K562 (cell line): ENCODE results near the gene YLPM1.

ENCODE experiments used
- CBX1 ChIP-seq: sonication (generic); IDR thresholded peaks from 2 replicates; pipeline ENCODE4 v1.6.1; 2016; ENCODE audit warnings: antibody characterized with exemption, low read depth, mild to moderate bottlenecking
- HSF4 ChIP-seq: fragments of 250-450 bp; sonication (Bioruptor Pico); IDR thresholded peaks from 2 replicates; pipeline ENCODE4 v2.1.2; 2022; ENCODE audit warnings: mild to moderate bottlenecking, moderate library complexity, borderline replicate concordance
- MTA3 ChIP-seq: fragments of 450-650 bp; formaldehyde crosslinking; IDR thresholded peaks from 2 replicates; pipeline ENCODE4 v1.6.1; 2017; ENCODE audit warnings: mild to moderate bottlenecking, borderline replicate concordance
- NFIC ChIP-seq: fragments of 450-650 bp; IDR thresholded peaks from 2 replicates; pipeline ENCODE4 v1.6.1; 2017; ENCODE audit warnings: mild to moderate bottlenecking, inconsistent platforms
- ZNF75A ChIP-seq: fragments of 450-650 bp; formaldehyde crosslinking; IDR thresholded peaks from 2 replicates; pipeline ENCODE4 v1.4.0; 2020; ENCODE audit warnings: mild to moderate bottlenecking
- TF ChIP-seq, protein P1 (sequence below), 3 experiments: IDR thresholded peaks in 2 of 3; conservative IDR thresholded peaks in 1 of 3; 2 replicates each; pipeline ENCODE4 v1.5.1; 2011 to 2012; ENCODE audit warnings: low read length in 3 of 3, mild to moderate bottlenecking in 3 of 3, control low read depth in 2 of 3, improper control_type of control experiment in 1 of 3, inconsistent platforms in 1 of 3, low read depth in 1 of 3, mixed read lengths in 1 of 3, moderate library complexity in 1 of 3; ENCODE audit not compliant: insufficient read depth in 2 of 3
- TF ChIP-seq, protein P2 (sequence below): fragments of 250-450 bp; sonication (Bioruptor Pico); IDR thresholded peaks from 2 replicates; pipeline ENCODE4 v1.5.0; 2020; ENCODE audit warnings: mild to moderate bottlenecking, borderline replicate concordance

DNA sequence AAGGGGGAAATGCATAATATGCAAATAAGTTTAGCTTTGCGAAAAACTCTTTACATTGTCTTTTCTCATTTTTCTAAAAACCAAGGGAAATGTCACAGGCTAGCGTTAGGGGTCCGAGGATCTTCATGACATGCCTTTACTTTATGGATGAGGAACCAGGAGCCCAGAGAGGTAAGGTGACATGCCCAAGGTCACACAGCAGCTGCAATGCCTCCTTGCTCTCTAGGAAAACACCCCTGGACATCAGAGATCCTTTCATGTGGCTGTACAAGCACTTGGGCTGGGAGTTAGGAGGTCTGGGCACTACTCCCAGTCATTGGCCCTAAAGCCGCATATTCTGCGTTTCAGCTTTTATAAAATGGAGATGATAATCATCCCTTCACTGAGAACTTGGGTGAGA lies 112.1 kb downstream of the YLPM1 start:
- TF ChIP-seq, protein P1, sequence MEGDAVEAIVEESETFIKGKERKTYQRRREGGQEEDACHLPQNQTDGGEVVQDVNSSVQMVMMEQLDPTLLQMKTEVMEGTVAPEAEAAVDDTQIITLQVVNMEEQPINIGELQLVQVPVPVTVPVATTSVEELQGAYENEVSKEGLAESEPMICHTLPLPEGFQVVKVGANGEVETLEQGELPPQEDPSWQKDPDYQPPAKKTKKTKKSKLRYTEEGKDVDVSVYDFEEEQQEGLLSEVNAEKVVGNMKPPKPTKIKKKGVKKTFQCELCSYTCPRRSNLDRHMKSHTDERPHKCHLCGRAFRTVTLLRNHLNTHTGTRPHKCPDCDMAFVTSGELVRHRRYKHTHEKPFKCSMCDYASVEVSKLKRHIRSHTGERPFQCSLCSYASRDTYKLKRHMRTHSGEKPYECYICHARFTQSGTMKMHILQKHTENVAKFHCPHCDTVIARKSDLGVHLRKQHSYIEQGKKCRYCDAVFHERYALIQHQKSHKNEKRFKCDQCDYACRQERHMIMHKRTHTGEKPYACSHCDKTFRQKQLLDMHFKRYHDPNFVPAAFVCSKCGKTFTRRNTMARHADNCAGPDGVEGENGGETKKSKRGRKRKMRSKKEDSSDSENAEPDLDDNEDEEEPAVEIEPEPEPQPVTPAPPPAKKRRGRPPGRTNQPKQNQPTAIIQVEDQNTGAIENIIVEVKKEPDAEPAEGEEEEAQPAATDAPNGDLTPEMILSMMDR (IDR thresholded peaks at IDR 0.05 in 2 of 3, conservative IDR thresholded peaks at IDR 0.05 in 1 of 3; ENCODE audit: insufficient read depth in 2 of 3, low read depth in 1 of 3, low read length in 3 of 3): no peak
- TF ChIP-seq ZNF75A (CRISPR knock-in tag): no peak
- no peak for TF ChIP-seq NFIC
- TF ChIP-seq, protein P2, sequence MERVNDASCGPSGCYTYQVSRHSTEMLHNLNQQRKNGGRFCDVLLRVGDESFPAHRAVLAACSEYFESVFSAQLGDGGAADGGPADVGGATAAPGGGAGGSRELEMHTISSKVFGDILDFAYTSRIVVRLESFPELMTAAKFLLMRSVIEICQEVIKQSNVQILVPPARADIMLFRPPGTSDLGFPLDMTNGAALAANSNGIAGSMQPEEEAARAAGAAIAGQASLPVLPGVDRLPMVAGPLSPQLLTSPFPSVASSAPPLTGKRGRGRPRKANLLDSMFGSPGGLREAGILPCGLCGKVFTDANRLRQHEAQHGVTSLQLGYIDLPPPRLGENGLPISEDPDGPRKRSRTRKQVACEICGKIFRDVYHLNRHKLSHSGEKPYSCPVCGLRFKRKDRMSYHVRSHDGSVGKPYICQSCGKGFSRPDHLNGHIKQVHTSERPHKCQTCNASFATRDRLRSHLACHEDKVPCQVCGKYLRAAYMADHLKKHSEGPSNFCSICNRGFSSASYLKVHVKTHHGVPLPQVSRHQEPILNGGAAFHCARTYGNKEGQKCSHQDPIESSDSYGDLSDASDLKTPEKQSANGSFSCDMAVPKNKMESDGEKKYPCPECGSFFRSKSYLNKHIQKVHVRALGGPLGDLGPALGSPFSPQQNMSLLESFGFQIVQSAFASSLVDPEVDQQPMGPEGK (CRISPR knock-in tag): no peak
- no peak for TF ChIP-seq CBX1
- no peak for TF ChIP-seq MTA3
- no peak for TF ChIP-seq HSF4 (CRISPR knock-in tag)
